Kidney (tissue), 14 donors: ENCODE data around the gene NATD1. TPM values are rescaled to one million over a fixed set of nuclear protein-coding genes. Genes with fewer than 3 reads are reported as not detected.

Experiments
- DNase-seq, 5 donors: peaks; one replicate each; pipeline ENCODE4 v3.0.0-alpha.2; 2013 to 2020
- FAIRE-seq: peaks from 2 replicates; lab custom pipeline; 2012; peaks lifted over from hg19 to GRCh38; lab: Jason Lieb, UNC
- H3K27ac ChIP-seq, 2 donors: one replicate each; pipeline ENCODE4 v1.7.0; 2013; ENCODE audit warnings: low read depth in 2 of 2, low read length in 2 of 2, inconsistent platforms in 1 of 2
- H3K27me3 ChIP-seq: one replicate; pipeline ENCODE4 v1.7.1; 2013; ENCODE audit warnings: low read length, inconsistent platforms; ENCODE audit not compliant: control insufficient read depth, insufficient read depth
- H3K36me3 ChIP-seq, 3 donors: one replicate each; pipeline versions ENCODE4 v1.7.0 to v1.7.1; 2013; ENCODE audit warnings: low read length in 3 of 3, control low read depth in 1 of 3, inconsistent platforms in 1 of 3; ENCODE audit not compliant: insufficient read depth in 3 of 3, control insufficient read depth in 2 of 3
- H3K4me1 ChIP-seq, 3 donors: one replicate each; pipeline versions ENCODE4 v1.7.0 to v1.7.1; 2013; ENCODE audit warnings: low read length in 3 of 3, inconsistent platforms in 1 of 3, low read depth in 1 of 3; ENCODE audit not compliant: control insufficient read depth in 2 of 3, insufficient read depth in 2 of 3
- H3K4me3 ChIP-seq, 3 donors: one replicate each; pipeline versions ENCODE4 v1.7.0 to v1.8.1; 2013; ENCODE audit warnings: low read length in 3 of 3, control low read depth in 1 of 3, inconsistent platforms in 1 of 3
- H3K9ac ChIP-seq, 3 donors: one replicate each; pipeline versions ENCODE4 v1.7.0 to v1.7.1; 2013; ENCODE audit warnings: low read length in 3 of 3, control low read depth in 1 of 3, inconsistent platforms in 1 of 3
- H3K9me3 ChIP-seq, 3 donors: one replicate each; pipeline versions ENCODE4 v1.7.0 to v1.7.1; 2013; ENCODE audit warnings: low read length in 3 of 3, control low read depth in 1 of 3, inconsistent platforms in 1 of 3; ENCODE audit not compliant: control insufficient read depth in 2 of 3, insufficient read depth in 1 of 3
- intact Hi-C: fragments of 100-400 bp; cut with DNase I; formaldehyde crosslinking; loops from one replicate; pipeline ENCODE4 v1.11.1; 2022
- polyA plus RNA-seq: library from polyadenylated mRNA; stranded (reverse); fragments of 350-450 nt; fragmentation: Illumina TruSeq; extraction: RNeasy Lipid Tissue Mini Kit (QIAGEN cat#74804); gene quantifications from one replicate; pipeline ENCODE4 v1.2.3, GENCODE V29; 2014; ENCODE audit warnings: low read depth, low replicate concordance; ENCODE audit not compliant: insufficient read depth
- total RNA-seq: library from RNA; stranded (reverse); fragmentation: NEBNext Ultra II Directional; extraction: Animal tissue kit (Norgen Biotek cat#: 25700); gene quantifications from one replicate; pipeline ENCODE4 v1.2.1, GENCODE V29; 2021
- TF ChIP-seq, protein P1 (sequence below): IDR thresholded peaks from 3 replicates; pipeline ENCODE4 v1.5.1; 2012; ENCODE audit warnings: mild to moderate bottlenecking, moderate library complexity, borderline replicate concordance; ENCODE audit not compliant: insufficient read depth; ENCODE audit errors: extremely low read depth
- donor health status: control.
- donor health status: control.
- donor health status: control.
- donor health status: control.
- donor health status: control.
- donor health status: DM: yes; HTN: yes; CAD: no.
- donor health status: Normal renal cell carcinoma (clear cell type).

The NATD1 gene
- total and polyA plus RNA-seq, 2 donors from 2014 or later = 5.0 to 14.2 TPM

DNA sequence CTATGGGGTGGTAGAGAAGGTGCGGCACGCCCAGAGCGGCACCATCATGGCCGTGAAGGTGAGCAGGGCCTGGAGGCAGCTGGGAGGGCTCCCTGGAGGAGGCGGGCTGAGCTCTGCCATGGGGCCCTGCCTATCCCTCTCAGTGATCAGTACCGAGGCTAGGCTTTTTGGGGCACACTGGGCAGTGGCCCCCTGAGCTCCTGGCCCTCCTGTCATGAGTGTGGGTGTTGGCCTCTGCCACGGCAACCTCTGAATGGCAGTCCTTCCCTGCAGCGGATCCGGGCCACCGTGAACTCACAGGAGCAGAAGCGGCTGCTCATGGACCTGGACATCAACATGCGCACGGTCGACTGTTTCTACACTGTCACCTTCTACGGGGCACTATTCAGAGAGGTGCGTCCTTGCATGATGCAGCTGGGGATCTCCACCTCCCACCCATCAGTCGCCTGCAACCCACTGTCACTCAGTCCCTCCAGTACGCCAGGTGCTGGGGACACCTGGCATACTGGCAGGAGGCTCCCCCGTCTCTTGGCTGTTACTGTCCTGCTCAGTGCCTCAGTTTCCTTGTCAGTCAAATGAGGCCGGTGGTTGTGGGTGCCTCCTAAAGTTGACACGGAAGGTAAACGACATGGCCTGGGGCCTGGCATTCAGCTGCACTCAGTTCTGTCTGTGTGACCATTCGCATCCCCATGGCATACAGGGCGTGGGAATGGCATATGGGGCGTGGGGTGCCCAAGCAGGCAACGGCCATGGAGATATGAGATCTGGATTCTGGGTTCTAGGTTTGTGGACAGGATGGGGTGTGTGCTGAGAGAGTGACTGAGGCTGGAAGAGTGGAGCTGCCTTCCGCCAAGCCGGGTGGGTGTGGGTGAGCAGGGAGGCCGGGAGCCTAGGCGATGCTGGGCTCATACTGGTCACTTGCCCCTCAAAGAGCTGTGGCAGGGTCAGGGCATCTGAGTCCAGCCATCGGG, 47.7 kb upstream of the NATD1 start:
- intact Hi-C loops = no loop called here

DNA sequence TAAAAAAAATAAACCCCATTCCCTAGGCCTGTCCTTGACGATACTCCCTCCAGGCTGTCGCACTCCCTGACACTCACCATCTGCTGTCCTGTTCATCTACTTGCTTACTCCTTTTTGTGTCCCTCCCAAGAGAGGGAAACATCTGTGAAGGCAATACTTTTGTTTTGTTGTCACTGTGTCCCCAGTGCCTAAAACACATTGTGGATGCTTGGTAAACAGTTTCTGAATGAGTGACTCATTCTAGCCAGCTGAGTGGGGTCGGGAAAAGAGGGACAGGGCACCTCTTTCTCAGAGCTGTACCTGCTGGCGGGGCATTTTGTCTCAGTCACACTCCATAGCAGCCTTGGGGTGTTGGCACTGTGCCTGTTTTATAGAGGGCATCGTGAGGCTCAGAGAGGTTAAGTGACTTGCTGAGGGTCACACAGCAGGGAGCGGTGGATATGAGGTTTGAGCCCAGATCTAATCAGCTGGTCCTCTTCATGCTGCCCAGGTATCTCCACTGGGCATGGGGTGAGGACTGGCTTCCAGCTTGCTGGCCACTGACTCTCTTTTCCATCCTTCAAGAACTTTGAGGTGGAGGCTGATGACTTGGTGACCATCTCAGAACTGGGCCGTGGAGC, 46.9 kb upstream of the NATD1 start:
- Histone ChIP-seq H3K9ac (no peak overlapping the region), H3K36me3 (peaks cover 0 to 45% (median 34%) of the 10 kb centered on the region in 3 donors), H3K4me1 (peaks cover 0 to 12% (median 9%) of the 10 kb centered on the region in 3 donors), H3K27me3 (no peaks in the 10 kb centered on the region), H3K9me3 (no peaks in the 10 kb centered on the region), H3K4me3 (no peak overlapping the region), H3K27ac (no peak overlapping the region)
- TF ChIP-seq, protein P1, sequence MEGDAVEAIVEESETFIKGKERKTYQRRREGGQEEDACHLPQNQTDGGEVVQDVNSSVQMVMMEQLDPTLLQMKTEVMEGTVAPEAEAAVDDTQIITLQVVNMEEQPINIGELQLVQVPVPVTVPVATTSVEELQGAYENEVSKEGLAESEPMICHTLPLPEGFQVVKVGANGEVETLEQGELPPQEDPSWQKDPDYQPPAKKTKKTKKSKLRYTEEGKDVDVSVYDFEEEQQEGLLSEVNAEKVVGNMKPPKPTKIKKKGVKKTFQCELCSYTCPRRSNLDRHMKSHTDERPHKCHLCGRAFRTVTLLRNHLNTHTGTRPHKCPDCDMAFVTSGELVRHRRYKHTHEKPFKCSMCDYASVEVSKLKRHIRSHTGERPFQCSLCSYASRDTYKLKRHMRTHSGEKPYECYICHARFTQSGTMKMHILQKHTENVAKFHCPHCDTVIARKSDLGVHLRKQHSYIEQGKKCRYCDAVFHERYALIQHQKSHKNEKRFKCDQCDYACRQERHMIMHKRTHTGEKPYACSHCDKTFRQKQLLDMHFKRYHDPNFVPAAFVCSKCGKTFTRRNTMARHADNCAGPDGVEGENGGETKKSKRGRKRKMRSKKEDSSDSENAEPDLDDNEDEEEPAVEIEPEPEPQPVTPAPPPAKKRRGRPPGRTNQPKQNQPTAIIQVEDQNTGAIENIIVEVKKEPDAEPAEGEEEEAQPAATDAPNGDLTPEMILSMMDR = no peak
- intact Hi-C loops = no loop called here
- FAIRE-seq = no peak
- DNase-seq = no peak

More for the DNA sequence above, 47.7 kb upstream of the NATD1 start:
- Histone ChIP-seq H3K4me1 (peaks cover 0 to 9% (median 6%) of the 10 kb centered on the region in 3 donors), H3K9ac (no peak overlapping the region), H3K27me3 (no peaks in the 10 kb centered on the region), H3K27ac (no peak overlapping the region), H3K4me3 (no peak overlapping the region), H3K9me3 (no peaks in the 10 kb centered on the region), H3K36me3 (peaks cover 0 to 45% (median 34%) of the 10 kb centered on the region in 3 donors)
- TF ChIP-seq, protein P1 = no peak
- DNase-seq (peak in 1 of 5 donors; percentile 70), FAIRE-seq (no peak)

DNA sequence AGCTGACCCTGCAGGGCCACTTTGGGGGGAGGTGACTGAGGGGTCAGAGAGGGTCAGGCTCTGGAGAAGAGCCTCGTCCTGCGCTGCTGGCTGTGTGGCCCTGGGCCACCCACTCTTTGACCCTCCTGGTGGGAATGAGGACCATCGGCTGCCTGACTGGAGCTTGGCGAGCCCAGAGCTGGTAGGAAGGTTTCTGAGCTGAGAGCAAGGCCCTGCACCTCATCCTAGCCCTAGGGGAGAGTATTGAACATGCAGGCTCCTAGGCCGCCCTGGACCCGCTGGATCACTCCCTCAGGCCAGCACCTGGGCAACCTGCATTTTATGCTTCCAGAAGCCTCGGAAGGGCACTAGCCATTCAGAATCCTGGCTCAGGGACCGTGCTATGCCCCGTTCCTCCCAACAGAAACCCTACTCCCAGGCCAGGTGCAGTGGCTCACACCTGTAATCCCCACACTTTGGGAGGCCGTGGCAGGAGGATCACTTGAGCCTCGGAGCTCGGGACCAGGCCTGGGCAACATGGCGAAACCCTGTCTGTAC, 45.8 kb upstream of the NATD1 start:
- TF ChIP-seq, protein P1 = no peak
- FAIRE-seq (no peak), DNase-seq (peak in 1 of 5 donors; percentile 66)
- intact Hi-C loops = no loop called here
- Histone ChIP-seq H3K9me3 (no peaks in the 10 kb centered on the region), H3K27me3 (no peaks in the 10 kb centered on the region), H3K27ac (no peak overlapping the region), H3K4me1 (peaks cover 0 to 19% (median 15%) of the 10 kb centered on the region in 3 donors), H3K9ac (no peak overlapping the region), H3K36me3 (peaks cover 0 to 45% (median 32%) of the 10 kb centered on the region in 3 donors), H3K4me3 (no peak overlapping the region)
